Activated CD4-positive, alpha-beta memory T cell treated with anti-CD3 and anti-CD28 coated beads, Interleukin-2, amount 10 ng/mL, durations not matched to agents 7 days and 5 days (primary cell): ENCODE data around the gene NSF. TPM values are rescaled to one million over a fixed set of nuclear protein-coding genes. Genes with fewer than 3 reads are reported as not detected.
A peak's percentile ranks its signal among the peaks of the same experiment; 100 is the strongest.
"Not testable (repeated sequence)": the region's sequence is repeated elsewhere in the genome, so short reads cannot be mapped to it uniquely, and the experiment has no call there.

Experiments used
- CTCF ChIA-PET: fragments of 350-600 bp; sonication (Branson Sonifier 250); formaldehyde crosslinking; loops from one replicate; lab custom pipeline; 2021; ENCODE audit warnings: antibody characterized with exemption, inconsistent platforms; lab: Charles Lee
- POLR2A ChIA-PET: fragments of 350-600 bp; sonication (Branson Sonifier 250); formaldehyde crosslinking; loops from one replicate; lab custom pipeline; 2021; ENCODE audit warnings: antibody characterized with exemption; lab: Charles Lee
- DNase-seq: peaks from one replicate; pipeline ENCODE4 v3.0.0-alpha.2; 2020
- H3K27ac Mint-ChIP-seq: one replicate; pipeline ENCODE4 v1.8.0; 2021; ENCODE audit warnings: mild to moderate bottlenecking, mixed read lengths
- H3K27me3 Mint-ChIP-seq: one replicate; pipeline ENCODE4 v1.8.0; 2021; ENCODE audit warnings: mixed read lengths
- H3K36me3 Mint-ChIP-seq: one replicate; pipeline ENCODE4 v1.8.0; 2021; ENCODE audit warnings: low read depth, mixed read lengths
- H3K4me1 Mint-ChIP-seq: one replicate; pipeline ENCODE4 v1.8.0; 2021; ENCODE audit warnings: mixed read lengths
- H3K4me3 Mint-ChIP-seq: one replicate; pipeline ENCODE4 v1.8.0; 2021; ENCODE audit warnings: mild to moderate bottlenecking, mixed read lengths
- H3K9me3 Mint-ChIP-seq: one replicate; pipeline ENCODE4 v1.8.0; 2021; ENCODE audit warnings: mixed read lengths
- total RNA-seq, 2 experiments: library from RNA; stranded (reverse); gene quantifications; one replicate each; pipeline ENCODE4 v1.2.3, GENCODE V29; 2021

The NSF gene
- 10 to 100 TPM; 48.6 to 49.6 TPM for total RNA-seq

DNA sequence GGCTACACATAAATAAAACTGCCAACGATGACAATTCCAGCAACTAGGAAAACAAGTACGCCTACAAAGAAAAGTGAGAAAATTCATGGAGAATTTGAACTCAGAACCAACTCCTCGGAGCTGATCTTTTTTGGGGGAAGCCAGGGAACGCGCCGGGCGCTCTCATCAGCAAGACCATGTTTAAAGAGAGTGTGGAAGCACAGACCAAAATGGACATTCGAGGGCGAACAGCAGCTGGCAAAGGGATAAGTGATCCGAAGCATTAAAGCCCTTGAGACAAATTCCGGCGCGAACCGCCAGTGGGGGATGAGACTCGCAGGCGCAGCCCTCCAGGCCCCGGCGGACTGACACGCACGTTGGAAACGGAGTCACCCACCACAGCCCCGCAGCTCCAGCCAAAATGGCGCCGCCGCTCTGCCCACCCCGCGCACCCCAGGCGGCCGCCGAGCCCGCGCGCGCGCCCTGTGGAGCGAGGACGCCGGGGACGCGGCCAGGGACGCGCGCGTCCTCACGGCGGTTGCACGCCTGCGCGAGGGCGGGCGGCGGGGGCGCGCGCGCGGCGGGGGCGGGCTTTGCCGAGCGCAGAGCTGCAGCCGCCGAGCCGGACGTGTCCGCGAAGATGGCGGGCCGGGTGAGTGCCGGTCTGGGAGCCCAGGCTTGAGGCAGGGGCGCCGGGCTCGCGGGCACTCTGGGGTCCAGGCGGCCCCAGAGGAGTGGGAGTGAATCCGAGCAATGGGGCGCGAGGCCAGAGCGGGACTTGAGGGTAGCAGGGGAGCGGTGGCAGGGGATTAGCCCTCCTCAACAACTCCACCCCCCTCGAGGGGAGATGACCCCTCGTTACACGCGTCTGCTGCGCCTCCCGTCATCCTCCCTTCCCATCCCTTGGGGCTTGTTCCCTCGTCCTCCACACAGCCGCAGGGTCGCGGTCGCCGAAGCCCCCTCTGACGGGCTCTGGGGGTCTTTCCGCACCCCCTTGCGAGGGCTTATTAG is at the start of gene NSF:
Gene NSF, plus strand, starts transcription at position 513 of the 990 bp plus-strand sequence. Its CDS starts 107 bp downstream, at position 620.
- CTCF ChIA-PET, H3K9me3 Mint-ChIP-seq, H3K27me3 Mint-ChIP-seq, H3K4me1 Mint-ChIP-seq, H3K36me3 Mint-ChIP-seq, DNase-seq, H3K27ac Mint-ChIP-seq, H3K4me3 Mint-ChIP-seq, POLR2A ChIA-PET: not testable (repeated sequence)

DNA sequence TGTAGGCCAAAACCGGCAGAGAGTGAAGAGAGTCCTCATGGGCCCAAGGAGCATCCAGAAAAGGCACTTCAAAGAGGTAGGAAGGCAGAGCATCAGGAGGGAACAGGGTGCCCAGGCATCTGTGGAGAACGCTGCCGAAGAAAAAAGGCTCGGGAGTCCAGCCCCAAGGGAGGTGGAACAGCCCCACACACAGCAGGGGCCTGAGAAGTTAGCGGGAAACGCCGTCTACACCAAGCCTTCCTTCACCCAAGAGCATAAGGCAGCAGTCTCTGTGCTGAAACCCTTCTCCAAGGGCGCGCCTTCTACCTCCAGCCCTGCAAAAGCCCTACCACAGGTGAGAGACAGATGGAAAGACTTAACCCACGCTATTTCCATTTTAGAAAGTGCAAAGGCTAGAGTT is 41.9 kb upstream of the NSF start:
- CTCF ChIA-PET, H3K4me3 Mint-ChIP-seq, H3K27ac Mint-ChIP-seq, POLR2A ChIA-PET, H3K9me3 Mint-ChIP-seq, H3K36me3 Mint-ChIP-seq, H3K4me1 Mint-ChIP-seq, DNase-seq, H3K27me3 Mint-ChIP-seq: not testable (repeated sequence)

GRCh38 chr17:46559155-46559554 is 31.3 kb upstream of the NSF start:
- H3K4me1 Mint-ChIP-seq, DNase-seq, H3K36me3 Mint-ChIP-seq, H3K27ac Mint-ChIP-seq, CTCF ChIA-PET, POLR2A ChIA-PET, H3K4me3 Mint-ChIP-seq, H3K27me3 Mint-ChIP-seq, H3K9me3 Mint-ChIP-seq: not testable (repeated sequence)

- H3K27ac Mint-ChIP-seq, DNase-seq, H3K4me1 Mint-ChIP-seq, H3K4me3 Mint-ChIP-seq, H3K36me3 Mint-ChIP-seq, H3K9me3 Mint-ChIP-seq, CTCF ChIA-PET, POLR2A ChIA-PET, H3K27me3 Mint-ChIP-seq: not testable (repeated sequence)
Observed at GRCh38 chr17:46560048-46560447, 30.4 kb upstream of the NSF start.

DNA sequence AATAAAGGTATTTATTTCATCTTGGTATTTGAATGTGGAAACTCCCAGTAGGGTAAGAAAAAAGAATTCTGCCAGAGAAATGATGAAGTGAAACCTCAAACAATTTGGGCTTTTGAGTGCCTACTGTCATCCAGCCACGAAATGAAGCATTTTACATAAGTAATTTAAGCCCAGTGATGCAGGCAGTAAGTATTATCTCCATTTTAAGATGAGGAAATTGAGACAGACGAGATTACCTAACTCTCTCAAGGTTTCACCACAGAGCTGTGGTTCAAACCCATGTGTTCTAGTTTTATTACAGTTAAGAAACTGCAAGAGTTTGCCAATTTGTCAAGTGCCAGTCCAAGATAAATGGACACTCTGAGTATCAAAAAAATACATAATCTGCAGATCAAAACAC is 24.2 kb upstream of the NSF start:
- POLR2A ChIA-PET, H3K9me3 Mint-ChIP-seq, CTCF ChIA-PET, H3K4me1 Mint-ChIP-seq, H3K36me3 Mint-ChIP-seq, H3K27ac Mint-ChIP-seq, DNase-seq, H3K27me3 Mint-ChIP-seq, H3K4me3 Mint-ChIP-seq: not testable (repeated sequence)

DNA sequence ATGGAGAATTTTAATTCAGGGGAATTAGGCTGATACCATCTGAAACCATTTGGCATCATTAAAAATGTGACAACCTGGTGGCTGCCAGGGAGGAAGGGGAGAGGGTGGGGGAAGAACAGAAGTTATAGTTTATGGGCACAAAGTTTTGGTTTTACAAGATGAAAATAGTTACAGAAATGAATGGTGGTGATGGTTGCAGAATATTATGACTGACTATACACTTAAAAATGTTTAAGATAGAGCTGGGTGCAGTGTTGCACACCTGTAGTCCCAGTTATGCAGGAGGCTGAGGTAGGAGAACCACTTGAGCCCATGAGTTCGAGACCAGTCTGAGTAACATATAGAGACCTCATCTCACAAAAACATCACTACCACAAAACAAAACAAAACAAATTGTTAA is 23.5 kb upstream of the NSF start:
- H3K27ac Mint-ChIP-seq, POLR2A ChIA-PET, H3K27me3 Mint-ChIP-seq, DNase-seq, H3K4me3 Mint-ChIP-seq, H3K36me3 Mint-ChIP-seq, H3K9me3 Mint-ChIP-seq, H3K4me1 Mint-ChIP-seq, CTCF ChIA-PET: not testable (repeated sequence)

- POLR2A ChIA-PET, result not testable (repeated sequence)
Observed at GRCh38 chr17:46571796-46572195, 18.7 kb upstream of the NSF start.

DNA sequence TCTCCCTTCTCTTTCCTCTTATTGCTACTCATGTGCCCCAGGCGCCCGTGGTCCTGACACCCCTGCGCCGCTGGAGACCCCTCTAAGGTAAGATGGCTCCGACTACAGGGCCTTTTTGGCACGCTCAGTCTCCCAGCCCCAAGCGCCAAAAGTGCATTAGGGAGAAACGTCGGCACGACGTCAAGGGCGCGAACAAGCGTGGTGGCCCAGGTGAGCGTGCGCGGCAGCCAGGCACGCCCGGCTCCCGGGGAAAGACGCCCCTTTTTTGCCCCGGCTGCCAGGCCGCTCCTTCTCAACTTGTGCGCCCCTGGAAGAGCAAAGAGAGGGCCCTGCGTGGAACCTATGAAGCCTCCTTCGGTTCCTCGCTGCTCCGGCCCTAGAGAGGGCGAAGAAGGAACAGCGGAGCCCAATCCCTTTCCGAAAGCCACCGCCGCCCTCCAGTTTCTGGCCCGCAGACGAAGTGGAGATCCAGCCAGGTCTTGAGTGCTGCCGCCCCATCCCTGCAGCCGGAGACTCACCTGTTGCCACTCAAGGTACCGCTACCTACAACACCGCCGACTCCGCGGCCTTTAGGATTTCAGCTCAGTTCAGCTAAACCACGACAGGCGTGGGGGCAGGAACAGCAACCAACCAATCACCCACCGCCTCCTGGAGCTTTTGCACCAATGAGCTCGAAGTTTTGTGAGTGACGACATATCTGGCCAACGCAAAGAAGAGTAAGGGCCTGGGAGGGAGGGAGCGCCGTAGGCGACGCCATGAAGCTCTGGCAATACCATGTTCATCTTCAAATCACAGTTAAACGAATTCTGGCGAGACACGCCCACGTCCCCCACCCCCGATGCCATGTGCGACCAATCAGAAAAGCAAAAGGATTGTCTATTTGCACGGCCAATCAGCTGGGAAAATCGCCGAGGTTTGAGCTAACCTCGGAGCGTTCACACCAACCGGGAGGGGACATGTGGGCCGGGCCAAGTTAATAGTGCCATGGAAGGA is 11.1 kb upstream of the NSF start, which contains the start of gene ARL17A:
Gene ARL17A, minus strand, starts transcription at position 609 of the 993 bp plus-strand sequence. CDS start 3,369 bp downstream, outside the sequence.
- POLR2A ChIA-PET, CTCF ChIA-PET, H3K4me1 Mint-ChIP-seq, H3K9me3 Mint-ChIP-seq, H3K27me3 Mint-ChIP-seq, H3K36me3 Mint-ChIP-seq: not testable (repeated sequence)
- Mint-ChIP-seq H3K4me3 (peak within 1 kb of the TSS; percentile 51), H3K27ac (peak within 1 kb of the TSS; percentile 50)
- DNase-seq, result peak; percentile 96

More at GRCh38 chr17:46571796-46572195, 18.7 kb upstream of the NSF start:
- H3K27me3 Mint-ChIP-seq, H3K9me3 Mint-ChIP-seq, H3K36me3 Mint-ChIP-seq, DNase-seq, CTCF ChIA-PET, H3K4me1 Mint-ChIP-seq, H3K27ac Mint-ChIP-seq, H3K4me3 Mint-ChIP-seq: not testable (repeated sequence)

DNA sequence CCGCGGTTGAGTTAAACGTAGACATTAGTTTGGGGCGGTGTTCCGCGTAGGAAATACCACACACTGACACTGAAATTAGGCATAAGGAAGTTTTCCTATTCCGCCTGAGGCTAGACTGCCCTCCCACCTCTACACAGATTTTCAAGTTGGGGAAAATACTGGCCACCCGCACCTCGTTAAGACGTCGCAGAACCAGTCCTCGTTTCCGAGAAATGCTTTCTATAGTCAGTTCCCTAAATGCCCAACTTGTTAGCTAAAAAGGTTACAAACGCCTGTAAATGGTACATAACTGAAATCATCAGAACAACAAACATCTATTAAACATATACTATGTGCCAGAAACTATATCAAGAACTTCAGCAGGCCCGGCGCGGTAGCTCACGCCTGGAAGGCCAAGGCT is 10.4 kb upstream of the NSF start:
- H3K27me3 Mint-ChIP-seq, H3K4me1 Mint-ChIP-seq, H3K36me3 Mint-ChIP-seq, H3K27ac Mint-ChIP-seq, DNase-seq, CTCF ChIA-PET, H3K9me3 Mint-ChIP-seq, POLR2A ChIA-PET: not testable (repeated sequence)
- peak overlapping the region; percentile 51 for H3K4me3 Mint-ChIP-seq

GRCh38 chr17:46585444-46585843 is 5.0 kb upstream of the NSF start:
- CTCF ChIA-PET, DNase-seq, H3K27me3 Mint-ChIP-seq, H3K9me3 Mint-ChIP-seq, POLR2A ChIA-PET, H3K4me1 Mint-ChIP-seq, H3K4me3 Mint-ChIP-seq, H3K36me3 Mint-ChIP-seq, H3K27ac Mint-ChIP-seq: not testable (repeated sequence)

GRCh38 chr17:46591332-46591731 is 863 bp downstream of the NSF start:
- H3K36me3 Mint-ChIP-seq, DNase-seq, POLR2A ChIA-PET, H3K4me3 Mint-ChIP-seq, H3K4me1 Mint-ChIP-seq, H3K27me3 Mint-ChIP-seq, CTCF ChIA-PET, H3K27ac Mint-ChIP-seq, H3K9me3 Mint-ChIP-seq: not testable (repeated sequence)

DNA sequence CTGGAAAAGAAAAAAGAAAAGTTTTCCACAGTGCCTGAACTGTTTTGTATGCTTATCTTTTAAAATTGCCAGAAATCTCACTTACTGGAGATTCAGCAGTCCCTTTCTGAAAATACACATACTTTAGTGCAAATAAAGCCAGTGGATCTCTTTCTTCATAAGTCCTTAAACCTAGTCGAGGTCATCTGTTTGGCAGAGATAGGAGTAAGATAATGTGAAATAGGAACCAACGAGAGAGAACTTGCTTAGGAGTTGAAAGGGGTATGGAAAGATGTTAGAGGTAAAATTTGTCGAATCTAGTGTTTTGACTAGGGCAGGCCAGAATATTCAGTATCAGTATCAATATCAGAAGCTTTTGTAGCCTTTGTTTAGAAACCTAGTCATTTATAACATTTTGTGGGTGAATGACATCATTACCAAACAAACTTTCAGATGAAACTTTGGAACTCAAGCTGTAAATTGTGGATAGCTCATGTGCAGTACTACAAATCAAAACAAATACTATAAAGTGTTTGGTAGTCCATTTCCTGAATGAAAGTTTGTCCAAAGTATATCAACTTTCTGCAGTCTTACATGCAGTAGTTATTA is 8.0 kb downstream of the NSF start:
- H3K27me3 Mint-ChIP-seq, H3K4me1 Mint-ChIP-seq, DNase-seq, POLR2A ChIA-PET, H3K36me3 Mint-ChIP-seq, H3K9me3 Mint-ChIP-seq, H3K27ac Mint-ChIP-seq, CTCF ChIA-PET, H3K4me3 Mint-ChIP-seq: not testable (repeated sequence)

- H3K9me3 Mint-ChIP-seq, H3K4me3 Mint-ChIP-seq, H3K27me3 Mint-ChIP-seq, CTCF ChIA-PET, H3K27ac Mint-ChIP-seq, DNase-seq, H3K4me1 Mint-ChIP-seq, POLR2A ChIA-PET, H3K36me3 Mint-ChIP-seq: not testable (repeated sequence)
Observed at GRCh38 chr17:46600767-46601166, 10.3 kb downstream of the NSF start.
